GM12873 (cell line): ENCODE results near the gene HECTD1.

Experiments
- CTCF ChIP-seq: IDR thresholded peaks from 2 replicates; pipeline ENCODE4 v1.5.1; 2012; ENCODE audit warnings: low read depth, mild to moderate bottlenecking, moderate library complexity, low read length, control low read depth; ENCODE audit not compliant: insufficient read depth; ENCODE audit errors: missing control alignments

HECTD1 gene

DNA sequence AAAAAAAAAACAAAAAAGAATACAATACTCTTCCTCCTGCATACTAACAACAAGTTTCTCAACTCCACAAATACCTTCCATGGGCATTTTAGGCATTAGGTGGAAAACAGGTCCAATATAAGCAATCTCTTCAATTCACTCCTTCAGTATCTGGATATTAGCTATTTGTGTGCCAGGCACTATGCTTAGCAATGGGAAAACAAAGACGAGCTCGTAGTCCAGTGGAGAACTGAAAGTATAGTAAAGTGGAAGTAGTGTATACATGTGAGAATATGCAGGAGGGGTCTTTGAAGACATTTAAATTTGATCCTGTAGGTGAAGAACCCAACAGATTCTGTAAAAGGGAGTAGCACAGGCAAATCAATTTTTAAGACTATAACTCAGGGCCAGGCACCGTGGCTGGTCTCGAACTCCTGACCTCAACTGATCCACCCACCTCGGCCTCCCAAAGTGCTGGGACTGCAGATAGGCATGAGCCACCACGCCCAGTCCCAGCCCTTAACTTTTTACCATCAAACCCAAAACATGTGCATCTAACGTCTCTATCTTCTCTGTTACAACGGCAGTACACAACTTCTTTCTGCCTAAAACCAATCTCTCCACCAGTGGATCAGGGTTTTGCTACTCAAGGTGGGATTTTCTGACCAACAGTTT, 10.6 kb downstream of the HECTD1 start:
- no peak for TF ChIP-seq CTCF

DNA sequence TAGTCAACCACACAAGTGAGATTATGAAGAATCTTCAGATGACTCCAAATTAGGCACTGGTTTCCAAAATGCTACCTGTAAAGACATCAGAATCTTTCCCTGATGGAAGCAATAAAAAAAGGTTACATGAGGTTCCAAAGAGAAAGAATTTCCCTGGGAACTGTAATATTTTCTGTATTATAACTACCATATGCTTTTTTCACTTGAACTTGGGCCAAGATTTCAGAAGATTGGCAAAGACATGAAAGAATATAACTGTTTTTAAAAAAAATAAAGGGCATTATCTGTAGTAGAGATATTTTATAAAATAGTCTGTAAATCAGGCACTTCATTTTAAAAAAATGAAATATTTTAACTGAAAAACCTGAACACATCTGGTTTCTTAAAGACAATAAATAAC, 12.9 kb downstream of the HECTD1 start:
- TF ChIP-seq CTCF, result no peak

GRCh38 chr14:31194095-31194494, 13.5 kb downstream of the HECTD1 start:
- no peak for TF ChIP-seq CTCF

GRCh38 chr14:31190717-31191263, 16.8 kb downstream of the HECTD1 start:
- no peak for TF ChIP-seq CTCF

DNA sequence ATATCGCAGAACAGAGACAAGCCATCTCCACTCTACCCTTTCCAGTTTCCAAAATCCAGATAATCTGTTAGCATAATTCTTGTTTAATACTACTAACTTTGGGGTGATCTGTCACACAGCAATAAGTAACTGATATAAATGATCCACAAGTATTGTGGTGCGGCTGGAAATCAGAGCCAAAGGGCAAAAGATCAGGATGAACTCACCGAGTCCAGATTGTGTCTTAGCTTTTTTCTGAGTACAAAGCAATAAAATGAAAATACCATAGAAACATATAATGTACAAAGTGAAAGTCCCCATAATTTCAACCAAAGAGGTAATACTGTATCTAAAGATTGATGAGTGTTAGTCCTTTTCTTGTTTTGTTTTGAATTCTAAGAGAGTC, 17.4 kb downstream of the HECTD1 start:
- TF ChIP-seq CTCF, result no peak

GRCh38 chr14:31189346-31190218, 18.0 kb downstream of the HECTD1 start:
- TF ChIP-seq CTCF, result no peak

- no peak for TF ChIP-seq CTCF
Measured at GRCh38 chr14:31188744-31189143, 18.8 kb downstream of the HECTD1 start.
